ENCODE data around the gene TBX21.

DNA sequence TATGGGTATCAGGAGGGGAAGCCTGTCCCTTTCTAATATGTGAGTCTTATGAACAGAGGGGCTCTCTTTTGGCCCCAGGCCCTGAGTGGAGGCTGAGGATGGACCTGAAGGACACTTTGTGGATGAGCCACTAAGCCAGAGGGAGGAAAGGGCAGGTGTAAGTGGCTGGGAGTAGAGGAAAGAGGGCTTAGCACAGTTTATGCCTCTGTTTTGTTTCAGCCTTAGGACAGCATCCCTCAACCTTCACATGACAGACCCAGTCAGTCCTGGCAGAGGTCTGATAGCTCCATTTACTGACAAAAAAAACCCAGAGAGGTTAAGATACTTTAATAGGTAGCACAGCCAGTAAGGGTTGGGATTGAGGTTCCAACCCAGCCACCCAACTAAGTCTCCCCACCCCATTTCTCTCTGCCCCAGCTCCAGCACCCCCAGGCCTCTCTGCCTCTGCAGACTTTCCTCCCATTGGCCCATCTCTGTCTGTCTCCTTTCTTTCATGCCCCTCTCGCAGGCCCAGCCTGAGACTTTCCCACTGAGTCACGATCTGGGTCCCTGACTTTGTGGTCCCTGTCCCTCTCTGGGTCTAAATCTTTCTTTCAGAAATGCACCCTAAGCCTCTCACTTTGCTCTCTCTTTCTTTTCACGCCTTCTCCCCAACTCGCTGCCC, 4.7 kb upstream of the TBX21 start:
- TF ChIP-seq POLR2A (IDR thresholded peaks at IDR 0.05; ENCODE audit: borderline replicate concordance, extremely low read depth, insufficient read depth, insufficient read length) (no peak), ZNF274 (IDR thresholded peaks at IDR 0.05; ENCODE audit: low read depth, low read length) (no peak)
- TF ChIP-seq, protein P1, sequence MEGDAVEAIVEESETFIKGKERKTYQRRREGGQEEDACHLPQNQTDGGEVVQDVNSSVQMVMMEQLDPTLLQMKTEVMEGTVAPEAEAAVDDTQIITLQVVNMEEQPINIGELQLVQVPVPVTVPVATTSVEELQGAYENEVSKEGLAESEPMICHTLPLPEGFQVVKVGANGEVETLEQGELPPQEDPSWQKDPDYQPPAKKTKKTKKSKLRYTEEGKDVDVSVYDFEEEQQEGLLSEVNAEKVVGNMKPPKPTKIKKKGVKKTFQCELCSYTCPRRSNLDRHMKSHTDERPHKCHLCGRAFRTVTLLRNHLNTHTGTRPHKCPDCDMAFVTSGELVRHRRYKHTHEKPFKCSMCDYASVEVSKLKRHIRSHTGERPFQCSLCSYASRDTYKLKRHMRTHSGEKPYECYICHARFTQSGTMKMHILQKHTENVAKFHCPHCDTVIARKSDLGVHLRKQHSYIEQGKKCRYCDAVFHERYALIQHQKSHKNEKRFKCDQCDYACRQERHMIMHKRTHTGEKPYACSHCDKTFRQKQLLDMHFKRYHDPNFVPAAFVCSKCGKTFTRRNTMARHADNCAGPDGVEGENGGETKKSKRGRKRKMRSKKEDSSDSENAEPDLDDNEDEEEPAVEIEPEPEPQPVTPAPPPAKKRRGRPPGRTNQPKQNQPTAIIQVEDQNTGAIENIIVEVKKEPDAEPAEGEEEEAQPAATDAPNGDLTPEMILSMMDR (IDR thresholded peaks at IDR 0.05 in 2 of 3, conservative IDR thresholded peaks at IDR 0.05 in 1 of 3; ENCODE audit: borderline replicate concordance in 1 of 3, insufficient read depth in 1 of 3, low read depth in 2 of 3, low read length in 2 of 3) = no peak
